ENCODE measurements around the gene BTRC.

The BTRC gene

DNA sequence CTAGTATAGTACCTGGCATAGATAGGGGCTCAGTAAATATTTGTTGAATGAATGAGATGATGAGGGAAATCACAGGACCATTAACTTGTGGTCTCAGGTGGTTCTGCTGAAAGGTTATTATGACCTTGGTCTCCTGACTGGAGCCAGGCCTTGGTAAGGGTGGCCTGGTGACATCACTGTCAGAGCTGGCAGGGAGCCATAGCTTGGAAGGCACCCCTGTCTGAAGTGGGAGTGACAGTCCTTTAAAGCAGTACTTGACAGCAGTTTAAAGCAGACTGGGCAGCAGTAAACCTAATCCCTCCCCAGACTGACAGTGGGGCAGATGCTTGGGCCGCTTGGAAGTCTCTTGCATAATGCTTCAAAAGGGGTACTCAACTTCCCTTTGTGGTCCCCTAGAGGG is 247.6 kb downstream of the BTRC start:
- DNase-seq = no peak

DNA sequence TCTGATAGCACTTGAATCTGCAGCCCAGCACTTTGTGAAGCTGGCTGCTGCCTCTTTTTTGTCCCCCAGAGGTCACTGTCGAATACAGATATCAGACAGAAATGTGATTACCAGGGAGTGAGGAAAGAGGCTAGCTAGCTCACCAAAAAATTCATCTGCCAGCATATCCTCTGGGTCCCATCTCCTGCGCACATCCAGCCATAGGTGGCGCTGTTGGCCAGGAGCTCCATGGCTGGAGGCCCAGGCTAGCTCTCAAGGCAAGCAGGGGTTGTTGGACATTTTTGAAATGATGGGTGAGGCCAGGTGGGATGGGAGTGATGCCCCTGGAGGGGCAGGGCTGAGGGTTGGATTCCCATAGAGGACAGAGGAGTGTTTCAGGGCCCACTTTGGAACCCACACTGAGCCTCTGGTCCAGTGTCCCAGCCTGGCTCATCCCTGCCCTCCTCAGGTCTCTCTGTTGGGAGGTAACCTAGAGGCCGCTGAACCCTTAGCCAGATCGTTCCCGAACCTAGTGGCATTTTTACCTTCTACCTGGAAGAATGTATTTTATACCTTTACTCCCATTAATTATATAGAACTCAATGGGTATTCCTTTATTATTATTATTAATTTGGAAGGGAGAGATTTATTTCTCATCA is 248.9 kb downstream of the BTRC start:
- DNase-seq = peak; percentile 63
